HepG2 (cell line): ENCODE results near the gene THRSP. TPM values are rescaled to one million over a fixed set of nuclear protein-coding genes. Genes with fewer than 3 reads are reported as not detected.

Experiments
- AGO1 ChIP-seq: fragments of 200-400 bp; formaldehyde crosslinking; IDR thresholded peaks from 2 replicates; pipeline ENCODE4 v1.6.1; 2017; ENCODE audit warnings: mild to moderate bottlenecking, low read depth, low read length, moderate library complexity; ENCODE audit not compliant: poor library complexity, severe bottlenecking
- EZH2 ChIP-seq: conservative IDR thresholded peaks from 2 replicates; pipeline ENCODE4 v1.6.1; 2012; ENCODE audit warnings: mild to moderate bottlenecking, low read depth, low read length, moderate library complexity
- TCF7 ChIP-seq: sonication (generic); IDR thresholded peaks from 2 replicates; pipeline ENCODE4 v1.6.1; 2016; ENCODE audit warnings: antibody characterized with exemption, low read depth
- ZKSCAN1 ChIP-seq: fragments of 150-350 bp; IDR thresholded peaks from 2 replicates; pipeline ENCODE4 v1.6.1; 2014; ENCODE audit warnings: low read length
- ZNF24 ChIP-seq: fragments of 450-650 bp; IDR thresholded peaks from 2 replicates; pipeline ENCODE4 v1.6.1; 2017; ENCODE audit warnings: antibody characterized with exemption, mild to moderate bottlenecking
- ZNF652 ChIP-seq: IDR thresholded peaks from 2 replicates; pipeline ENCODE4 v1.6.1; 2016; ENCODE audit warnings: low read depth, borderline replicate concordance
- polyA plus RNA-seq, 8 experiments: library from polyadenylated mRNA; depleted of rRNA in 3 of 8; stranded (reverse) in 7 of 8; unstranded in 1 of 8; fragments of >200 nt; fragmentation: Illumina TruSeq in 4 of 8; extraction: Trizol in 4 of 8; gene quantifications; 2 replicates each; pipeline versions ENCODE4 v1.2.1 to v1.2.3, GENCODE V29; 2011 to 2016; ENCODE audit warnings: low read depth in 4 of 8, missing spikeins in 1 of 8, mixed read lengths in 1 of 8; ENCODE audit not compliant: insufficient read depth in 1 of 8
- total RNA-seq, 5 experiments: library from RNA; depleted of rRNA; stranded (reverse); fragments of >200 nt; fragmentation: Illumina TruSeq; extraction: Trizol; gene quantifications; 2 replicates each; pipeline ENCODE4 v1.2.3, GENCODE V29; 2016; ENCODE audit warnings: low read depth in 1 of 5
- TF ChIP-seq, protein P1 (sequence below): IDR thresholded peaks from 2 replicates; pipeline ENCODE4 v1.6.1; 2012; ENCODE audit warnings: low read depth, low read length, improper control_type of control experiment
- TF ChIP-seq, protein P2 (sequence below): sonication (generic); formaldehyde crosslinking; IDR thresholded peaks from 2 replicates; pipeline ENCODE4 v1.5.0; 2020; ENCODE audit warnings: mild to moderate bottlenecking, missing genetic modification reagents, borderline replicate concordance

Gene THRSP
- total and polyA plus RNA-seq, 2 of the 13 experiments (the other 11 are each of a cell fraction or from before 2014, with no cell fraction given): 0.13 to 0.58 TPM

DNA sequence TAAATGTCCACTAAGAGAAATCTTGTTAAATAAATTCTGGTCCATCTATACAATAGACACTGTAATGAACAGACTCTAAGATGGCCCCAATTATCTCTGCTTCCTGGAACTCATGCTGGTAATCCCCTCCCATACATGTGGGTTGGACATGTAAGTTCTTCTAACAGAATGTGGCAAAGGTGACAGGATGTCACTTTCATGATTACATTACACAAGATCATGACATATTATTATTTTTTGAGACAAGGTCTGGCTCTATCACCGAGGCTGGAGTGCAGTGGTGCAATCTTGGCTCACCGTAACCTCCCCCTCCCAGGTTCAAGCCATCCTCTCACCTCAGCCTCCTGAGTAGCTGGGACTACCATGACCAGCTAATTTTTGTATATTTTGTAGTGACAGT lies 30.6 kb downstream of the THRSP start (continued):
- no peak for TF ChIP-seq AGO1
- no peak for TF ChIP-seq EZH2
- no peak for TF ChIP-seq ZKSCAN1
- TF ChIP-seq, protein P1, sequence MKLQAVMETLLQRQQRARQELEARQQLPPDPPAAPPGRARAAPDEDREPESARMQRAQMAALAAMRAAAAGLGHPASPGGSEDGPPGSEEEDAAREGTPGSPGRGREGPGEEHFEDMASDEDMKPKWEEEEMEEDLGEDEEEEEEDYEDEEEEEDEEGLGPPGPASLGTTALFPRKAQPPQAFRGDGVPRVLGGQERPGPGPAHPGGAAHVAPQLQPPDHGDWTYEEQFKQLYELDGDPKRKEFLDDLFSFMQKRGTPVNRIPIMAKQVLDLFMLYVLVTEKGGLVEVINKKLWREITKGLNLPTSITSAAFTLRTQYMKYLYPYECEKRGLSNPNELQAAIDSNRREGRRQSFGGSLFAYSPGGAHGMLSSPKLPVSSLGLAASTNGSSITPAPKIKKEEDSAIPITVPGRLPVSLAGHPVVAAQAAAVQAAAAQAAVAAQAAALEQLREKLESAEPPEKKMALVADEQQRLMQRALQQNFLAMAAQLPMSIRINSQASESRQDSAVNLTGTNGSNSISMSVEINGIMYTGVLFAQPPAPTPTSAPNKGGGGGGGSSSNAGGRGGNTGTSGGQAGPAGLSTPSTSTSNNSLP: no peak
- no peak for TF ChIP-seq ZNF652 (CRISPR knock-in tag)
- TF ChIP-seq, protein P2, sequence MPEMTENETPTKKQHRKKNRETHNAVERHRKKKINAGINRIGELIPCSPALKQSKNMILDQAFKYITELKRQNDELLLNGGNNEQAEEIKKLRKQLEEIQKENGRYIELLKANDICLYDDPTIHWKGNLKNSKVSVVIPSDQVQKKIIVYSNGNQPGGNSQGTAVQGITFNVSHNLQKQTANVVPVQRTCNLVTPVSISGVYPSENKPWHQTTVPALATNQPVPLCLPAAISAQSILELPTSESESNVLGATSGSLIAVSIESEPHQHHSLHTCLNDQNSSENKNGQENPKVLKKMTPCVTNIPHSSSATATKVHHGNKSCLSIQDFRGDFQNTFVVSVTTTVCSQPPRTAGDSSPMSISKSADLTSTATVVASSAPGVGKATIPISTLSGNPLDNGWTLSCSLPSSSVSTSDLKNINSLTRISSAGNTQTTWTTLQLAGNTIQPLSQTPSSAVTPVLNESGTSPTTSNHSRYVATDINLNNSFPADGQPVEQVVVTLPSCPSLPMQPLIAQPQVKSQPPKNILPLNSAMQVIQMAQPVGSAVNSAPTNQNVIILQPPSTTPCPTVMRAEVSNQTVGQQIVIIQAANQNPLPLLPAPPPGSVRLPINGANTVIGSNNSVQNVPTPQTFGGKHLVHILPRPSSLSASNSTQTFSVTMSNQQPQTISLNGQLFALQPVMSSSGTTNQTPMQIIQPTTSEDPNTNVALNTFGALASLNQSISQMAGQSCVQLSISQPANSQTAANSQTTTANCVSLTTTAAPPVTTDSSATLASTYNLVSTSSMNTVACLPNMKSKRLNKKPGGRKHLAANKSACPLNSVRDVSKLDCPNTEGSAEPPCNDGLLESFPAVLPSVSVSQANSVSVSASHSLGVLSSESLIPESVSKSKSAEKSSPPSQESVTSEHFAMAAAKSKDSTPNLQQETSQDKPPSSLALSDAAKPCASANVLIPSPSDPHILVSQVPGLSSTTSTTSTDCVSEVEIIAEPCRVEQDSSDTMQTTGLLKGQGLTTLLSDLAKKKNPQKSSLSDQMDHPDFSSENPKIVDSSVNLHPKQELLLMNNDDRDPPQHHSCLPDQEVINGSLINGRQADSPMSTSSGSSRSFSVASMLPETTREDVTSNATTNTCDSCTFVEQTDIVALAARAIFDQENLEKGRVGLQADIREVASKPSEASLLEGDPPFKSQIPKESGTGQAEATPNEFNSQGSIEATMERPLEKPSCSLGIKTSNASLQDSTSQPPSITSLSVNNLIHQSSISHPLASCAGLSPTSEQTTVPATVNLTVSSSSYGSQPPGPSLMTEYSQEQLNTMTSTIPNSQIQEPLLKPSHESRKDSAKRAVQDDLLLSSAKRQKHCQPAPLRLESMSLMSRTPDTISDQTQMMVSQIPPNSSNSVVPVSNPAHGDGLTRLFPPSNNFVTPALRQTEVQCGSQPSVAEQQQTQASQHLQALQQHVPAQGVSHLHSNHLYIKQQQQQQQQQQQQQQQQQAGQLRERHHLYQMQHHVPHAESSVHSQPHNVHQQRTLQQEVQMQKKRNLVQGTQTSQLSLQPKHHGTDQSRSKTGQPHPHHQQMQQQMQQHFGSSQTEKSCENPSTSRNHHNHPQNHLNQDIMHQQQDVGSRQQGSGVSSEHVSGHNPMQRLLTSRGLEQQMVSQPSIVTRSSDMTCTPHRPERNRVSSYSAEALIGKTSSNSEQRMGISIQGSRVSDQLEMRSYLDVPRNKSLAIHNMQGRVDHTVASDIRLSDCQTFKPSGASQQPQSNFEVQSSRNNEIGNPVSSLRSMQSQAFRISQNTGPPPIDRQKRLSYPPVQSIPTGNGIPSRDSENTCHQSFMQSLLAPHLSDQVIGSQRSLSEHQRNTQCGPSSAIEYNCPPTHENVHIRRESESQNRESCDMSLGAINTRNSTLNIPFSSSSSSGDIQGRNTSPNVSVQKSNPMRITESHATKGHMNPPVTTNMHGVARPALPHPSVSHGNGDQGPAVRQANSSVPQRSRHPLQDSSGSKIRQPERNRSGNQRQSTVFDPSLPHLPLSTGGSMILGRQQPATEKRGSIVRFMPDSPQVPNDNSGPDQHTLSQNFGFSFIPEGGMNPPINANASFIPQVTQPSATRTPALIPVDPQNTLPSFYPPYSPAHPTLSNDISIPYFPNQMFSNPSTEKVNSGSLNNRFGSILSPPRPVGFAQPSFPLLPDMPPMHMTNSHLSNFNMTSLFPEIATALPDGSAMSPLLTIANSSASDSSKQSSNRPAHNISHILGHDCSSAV: no peak
- TF ChIP-seq TCF7: no peak
- no peak for TF ChIP-seq ZNF24
